ENCODE measurements around the gene NYNRIN.
"Not testable (repeated sequence)": the region's sequence is repeated elsewhere in the genome, so short reads cannot be mapped to it uniquely, and the experiment has no call there.

The NYNRIN gene

DNA sequence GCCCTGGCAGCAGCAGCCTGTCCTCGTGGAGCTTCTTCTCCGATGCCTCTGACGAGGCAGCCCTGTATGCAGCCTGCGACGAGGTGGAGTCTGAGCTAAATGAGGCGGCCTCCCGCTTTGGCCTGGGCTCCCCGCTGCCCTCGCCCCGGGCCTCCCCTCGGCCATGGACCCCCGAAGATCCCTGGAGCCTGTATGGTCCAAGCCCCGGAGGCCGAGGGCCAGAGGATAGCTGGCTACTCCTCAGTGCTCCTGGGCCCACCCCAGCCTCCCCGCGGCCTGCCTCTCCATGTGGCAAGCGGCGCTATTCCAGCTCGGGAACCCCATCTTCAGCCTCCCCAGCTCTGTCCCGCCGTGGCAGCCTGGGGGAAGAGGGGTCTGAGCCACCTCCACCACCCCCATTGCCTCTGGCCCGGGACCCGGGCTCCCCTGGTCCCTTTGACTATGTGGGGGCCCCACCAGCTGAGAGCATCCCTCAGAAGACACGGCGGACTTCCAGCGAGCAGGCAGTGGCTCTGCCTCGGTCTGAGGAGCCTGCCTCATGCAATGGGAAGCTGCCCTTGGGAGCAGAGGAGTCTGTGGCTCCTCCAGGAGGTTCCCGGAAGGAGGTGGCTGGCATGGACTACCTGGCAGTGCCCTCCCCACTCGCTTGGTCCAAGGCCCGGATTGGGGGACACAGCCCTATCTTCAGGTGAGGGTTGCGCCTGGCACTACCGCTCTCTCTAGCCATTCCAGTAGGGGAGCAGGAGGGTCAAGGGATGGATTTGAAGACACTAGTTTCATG is 28.7 kb upstream of the NYNRIN start:
- no peak for DNase-seq

DNA sequence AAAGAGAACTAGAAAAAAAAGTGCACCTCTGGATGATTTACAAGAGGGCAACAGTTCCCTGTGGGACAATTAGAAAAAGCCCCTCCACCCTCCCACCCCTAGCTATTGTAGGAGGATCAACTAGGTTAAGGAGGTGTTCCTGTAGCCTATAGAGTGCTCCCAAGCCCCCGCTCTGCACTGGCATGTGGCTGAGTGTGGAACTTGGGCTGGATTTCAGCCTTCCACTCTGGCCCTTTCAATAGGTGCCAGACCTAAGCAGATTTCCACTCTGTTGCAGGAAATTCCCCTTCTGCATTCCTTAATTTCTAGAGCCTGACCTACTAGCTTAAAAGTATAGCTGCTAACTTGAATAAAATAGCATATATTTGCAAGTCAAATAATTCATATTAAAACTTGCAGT is 28.1 kb upstream of the NYNRIN start:
- DNase-seq: no peak

GRCh38 chr14:24371605-24372004 is 27.2 kb upstream of the NYNRIN start:
- DNase-seq: not testable (repeated sequence)

DNA sequence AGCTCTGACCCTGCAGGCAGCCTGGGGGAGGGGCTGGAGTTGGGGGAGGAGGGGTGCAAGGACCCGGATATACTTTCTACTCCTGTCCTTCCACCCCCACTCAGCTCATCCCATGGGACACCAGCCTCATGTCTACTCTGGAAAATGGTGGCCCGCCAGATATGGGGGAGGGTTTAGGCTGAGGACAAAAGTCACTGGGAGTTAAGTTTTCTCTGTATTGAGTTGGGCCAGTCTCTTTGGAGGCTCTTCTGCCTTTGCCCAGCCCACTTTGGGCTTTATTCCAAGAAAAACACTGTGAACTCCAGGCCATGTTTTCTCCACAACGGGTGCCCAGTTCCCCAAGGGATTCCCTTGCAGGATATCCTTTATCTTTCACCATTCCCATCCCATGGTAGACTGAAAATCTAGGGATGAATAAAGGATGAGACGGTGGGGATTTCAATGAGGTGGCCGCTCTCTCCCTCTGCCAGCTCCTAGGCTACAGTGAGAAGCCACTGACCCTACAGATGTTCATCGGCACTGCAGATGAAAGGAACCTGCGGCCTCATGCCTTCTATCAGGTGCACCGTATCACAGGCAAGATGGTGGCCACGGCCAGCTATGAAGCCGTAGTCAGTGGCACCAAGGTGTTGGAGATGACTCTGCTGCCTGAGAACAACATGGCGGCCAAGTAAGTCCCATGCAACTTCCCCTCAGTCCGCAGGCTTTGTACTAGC is 25.9 kb upstream of the NYNRIN start:
- DNase-seq: no peak

GRCh38 chr14:24376448-24377070 is 22.2 kb upstream of the NYNRIN start:
- no peak for DNase-seq

DNA sequence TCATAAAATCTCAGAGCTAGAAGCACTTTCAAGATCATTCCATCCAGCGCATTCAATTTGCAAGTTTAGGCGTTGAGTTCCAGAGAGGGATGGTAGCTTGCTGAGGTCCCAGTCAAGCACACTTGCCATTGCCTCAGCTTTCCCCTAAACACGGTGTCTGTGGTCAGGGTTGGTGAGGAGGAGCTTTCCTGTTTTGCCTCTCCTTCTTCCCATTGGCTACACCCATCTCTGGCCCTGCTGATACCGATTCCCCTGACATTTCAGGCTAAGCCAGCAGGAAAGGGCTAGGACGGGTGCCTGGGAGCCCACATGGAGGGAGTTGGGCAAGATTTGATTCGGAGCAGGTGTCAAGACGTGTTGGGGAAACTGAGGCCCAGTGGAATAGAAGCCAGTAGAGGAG is 21.7 kb upstream of the NYNRIN start:
- no peak for DNase-seq

DNA sequence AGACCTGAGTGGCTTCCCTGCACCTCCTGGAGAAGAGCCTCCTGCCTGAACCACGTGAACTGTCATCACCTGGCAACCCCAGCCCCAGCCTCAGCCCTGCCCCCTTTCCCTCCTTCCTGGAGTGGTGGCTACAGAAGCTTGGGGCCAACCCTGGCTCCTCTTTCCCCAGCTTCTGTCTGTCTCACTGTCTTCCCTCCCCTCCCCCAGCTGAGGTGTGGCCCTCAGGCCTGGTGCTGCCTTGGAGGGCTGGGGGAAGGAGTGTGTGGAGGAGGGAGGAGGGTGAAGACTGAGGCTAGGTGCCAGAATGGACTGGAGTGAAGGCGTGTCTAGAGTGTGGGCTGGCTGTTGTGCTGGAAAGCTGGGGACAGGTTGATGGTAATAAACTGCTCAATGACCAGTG is 21.1 kb upstream of the NYNRIN start:
- no peak for DNase-seq

GRCh38 chr14:24378327-24378726 is 20.5 kb upstream of the NYNRIN start:
- no peak for DNase-seq

DNA sequence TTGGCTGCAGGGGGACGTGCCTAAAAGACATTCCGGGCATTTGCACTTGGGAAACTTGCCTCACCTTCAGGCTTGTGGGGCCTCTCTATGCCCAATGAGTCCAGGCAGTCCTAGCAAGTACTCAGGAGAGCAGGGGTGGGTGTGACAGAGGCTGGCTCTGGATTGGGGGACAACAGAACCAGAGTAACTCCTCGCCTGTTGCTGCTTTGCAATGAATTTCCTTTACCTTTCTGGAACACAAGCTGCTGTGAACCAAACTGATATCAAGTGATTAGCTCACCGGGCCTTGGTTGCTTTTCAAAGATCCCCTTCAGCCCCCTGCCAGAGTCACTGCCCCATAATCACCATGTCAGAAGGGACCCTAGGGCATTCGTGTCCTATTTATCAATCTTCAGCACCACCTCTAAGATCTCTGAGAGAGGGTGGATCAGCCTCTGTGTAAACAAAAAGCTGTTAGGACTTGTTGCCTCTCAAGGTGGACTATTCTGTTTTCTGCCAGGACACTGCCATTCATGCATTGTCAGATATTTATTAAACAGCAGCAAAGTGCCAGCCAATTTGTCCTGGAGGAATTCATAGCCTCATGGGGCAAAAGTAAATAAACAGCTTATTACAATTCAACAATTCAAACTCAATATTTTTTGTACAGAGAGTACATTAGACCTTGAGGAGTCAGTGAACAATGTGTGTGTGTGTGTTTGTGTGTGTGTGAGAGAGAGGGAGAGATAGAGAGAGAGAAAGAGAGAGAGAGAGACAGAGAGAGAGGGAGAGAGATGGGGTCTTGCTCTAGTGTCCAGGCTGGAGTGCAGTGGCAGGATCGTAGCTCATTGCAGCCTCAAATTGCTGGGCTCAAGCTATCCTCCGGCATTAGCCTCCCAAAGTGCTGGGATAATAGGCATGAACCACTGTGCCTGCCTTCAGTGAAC is 19.6 kb upstream of the NYNRIN start:
- DNase-seq: no peak

- no peak for DNase-seq
These were observed 18.7 kb upstream of the NYNRIN start for GRCh38 chr14:24379907-24380730.

DNA sequence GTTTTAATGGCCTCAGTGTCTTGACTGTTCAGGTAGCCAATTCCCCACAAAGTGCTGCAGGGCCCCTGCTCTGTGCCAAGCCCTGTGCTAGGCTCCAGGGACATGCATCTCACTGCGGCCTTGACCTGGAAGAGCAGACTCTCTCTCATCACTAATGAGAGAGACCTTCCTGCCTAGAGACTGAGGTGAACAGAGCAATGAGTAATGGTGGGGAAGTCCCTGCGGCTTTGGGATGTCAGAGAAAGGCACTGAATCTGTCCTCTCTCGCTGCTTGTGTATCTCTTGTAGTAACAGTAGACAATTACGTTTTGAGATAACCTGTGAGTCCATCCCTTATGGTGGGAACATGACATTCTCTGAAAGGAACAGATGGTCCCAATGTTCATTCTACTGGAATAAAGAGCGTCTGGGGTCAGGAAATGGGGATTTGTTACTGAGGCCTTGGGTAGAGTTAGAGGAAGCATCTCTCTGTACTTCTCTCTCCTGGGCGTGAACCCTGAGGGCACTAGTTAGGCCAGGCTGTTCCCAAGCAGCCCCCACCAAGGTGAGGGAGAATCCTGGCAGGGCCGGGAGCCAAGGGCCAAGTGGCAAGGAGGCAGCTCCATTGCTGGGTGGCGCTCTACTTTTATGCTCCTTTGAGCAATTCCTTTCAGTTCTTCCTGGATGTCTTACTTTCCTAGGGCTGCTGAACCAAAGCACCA is 17.3 kb upstream of the NYNRIN start:
- DNase-seq: no peak

DNA sequence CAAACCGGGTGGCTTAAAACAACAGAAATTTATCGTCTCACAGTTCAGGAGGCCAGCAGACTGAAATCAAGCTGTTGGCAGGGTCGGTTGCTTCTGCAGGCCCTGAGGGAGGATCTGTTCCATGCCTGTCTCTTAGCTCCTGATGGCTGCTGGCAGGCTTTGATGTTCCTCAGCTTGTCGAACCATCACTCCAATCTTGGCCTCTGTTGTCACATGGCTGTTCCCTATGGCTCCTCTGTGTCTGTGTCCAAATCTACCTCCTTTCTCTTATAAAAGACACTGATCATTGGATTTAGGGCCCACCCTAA is 16.8 kb upstream of the NYNRIN start:
- no peak for DNase-seq

GRCh38 chr14:24384169-24384568 is 14.6 kb upstream of the NYNRIN start:
- DNase-seq: no peak

GRCh38 chr14:24385524-24385923 is 13.3 kb upstream of the NYNRIN start:
- DNase-seq: no peak

DNA sequence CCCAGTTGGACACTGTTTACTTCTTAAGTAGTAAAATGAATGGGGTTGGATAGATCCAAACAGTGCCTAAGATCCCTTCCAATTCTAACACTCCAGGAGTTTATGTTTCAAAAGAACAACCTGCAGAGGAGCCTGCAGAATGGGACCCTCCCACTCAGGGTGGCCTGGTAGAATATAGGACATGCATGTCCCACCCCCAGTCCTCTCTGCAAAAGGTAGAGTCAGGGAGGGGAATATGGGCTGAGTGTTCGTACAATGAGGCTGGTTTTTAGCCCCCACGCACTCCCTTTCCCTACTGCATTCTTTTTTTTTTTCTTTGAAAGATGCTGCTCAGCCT is 11.8 kb upstream of the NYNRIN start:
- no peak for DNase-seq

DNA sequence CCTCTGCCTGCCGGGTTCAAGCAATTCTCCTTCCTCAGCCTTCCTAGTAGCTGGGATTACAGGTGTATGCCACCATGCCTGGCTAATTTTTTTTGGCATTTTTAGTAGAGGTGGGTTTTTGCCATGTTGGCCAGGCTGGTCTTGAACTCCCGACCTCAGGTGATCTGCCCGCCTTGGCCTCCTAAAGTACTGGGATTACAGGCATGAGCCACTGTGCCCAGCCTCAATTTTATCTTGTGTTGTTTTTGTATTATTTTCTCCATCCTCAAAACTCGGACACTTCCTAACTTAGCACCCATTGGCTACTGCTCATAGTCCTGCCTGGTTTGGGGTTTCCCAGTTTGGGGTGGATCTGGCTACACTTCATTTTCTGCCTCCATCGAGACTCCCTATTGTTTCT is 11.2 kb upstream of the NYNRIN start:
- not testable (repeated sequence) for DNase-seq

- no peak for DNase-seq
These were observed 10.2 kb upstream of the NYNRIN start for GRCh38 chr14:24388474-24389179.

DNA sequence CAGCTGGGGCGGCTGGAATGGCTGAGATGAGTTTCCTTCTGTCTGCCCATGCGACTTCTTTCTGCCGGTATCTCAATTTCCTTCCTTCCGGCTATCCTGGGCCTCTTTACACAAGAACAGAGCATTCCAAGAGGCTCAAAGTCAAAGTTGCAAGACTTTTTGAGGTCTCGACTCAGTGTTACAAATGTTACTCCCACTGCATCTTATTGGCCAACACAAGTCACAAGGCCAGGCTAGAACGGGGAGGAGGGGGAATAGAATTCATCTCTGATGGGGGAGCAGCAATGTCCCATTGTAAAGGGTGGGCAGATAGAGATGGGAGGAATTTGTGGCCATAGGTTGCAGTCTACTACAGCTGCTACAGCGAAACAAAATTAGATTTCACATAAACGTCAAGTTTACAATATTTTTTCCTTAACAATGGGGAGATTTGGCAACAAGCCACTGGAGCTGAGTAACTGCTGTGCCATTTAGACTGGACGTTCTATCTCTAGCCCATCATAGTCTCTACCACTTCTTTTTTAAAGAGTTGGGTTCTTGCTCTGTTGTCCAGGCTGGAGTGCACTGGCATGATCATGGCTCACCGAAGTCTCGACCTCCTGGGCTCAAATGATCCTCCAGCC is 9.5 kb upstream of the NYNRIN start:
- no peak for DNase-seq

- no peak for DNase-seq
These were observed 7.9 kb upstream of the NYNRIN start for GRCh38 chr14:24390701-24391468.
